Caco-2 (cell line): ENCODE data around the gene PCK1. TPM values are rescaled to one million over a fixed set of nuclear protein-coding genes. Genes with fewer than 3 reads are reported as not detected.

Experiments
- BruUV-seq: library from RNA; stranded (reverse); fragments of 400-500 nt; replicated peaks from 2 replicates; lab custom pipeline; 2021; lab: Mats Ljungman, UMichigan
- CTCF ChIA-PET: fragments of 300-600 bp; sonication (Branson Sonifier 250); formaldehyde crosslinking; loops from one replicate; lab custom pipeline; 2022; ENCODE audit warnings: antibody characterized with exemption; lab: Charles Lee
- POLR2A ChIA-PET: fragments of 300-600 bp; sonication (Branson Sonifier 250); formaldehyde crosslinking; loops from one replicate; lab custom pipeline; 2022; ENCODE audit warnings: antibody characterized with exemption; lab: Charles Lee
- DNase-seq, 2 experiments: peaks; one replicate each; pipeline versions ENCODE4 v3.0.0 to v3.0.0-alpha.2; 2020 to 2022
- H3K27me3 ChIP-seq: replicated peaks from 2 replicates; pipeline ENCODE4 v1.6.0; 2011; ENCODE audit warnings: low read length; ENCODE audit not compliant: control insufficient read depth, insufficient read depth
- H3K36me3 ChIP-seq: 2 replicates; pipeline ENCODE4 v1.5.1; 2011; ENCODE audit warnings: low read length; ENCODE audit not compliant: control insufficient read depth, insufficient read depth
- H3K4me1 ChIP-seq: fragments of 250-450 bp; sonication (Bioruptor Pico); 2 replicates; pipeline ENCODE4 v1.5.1; 2020; ENCODE audit warnings: mild to moderate bottlenecking
- H3K4me3 ChIP-seq: 2 replicates; pipeline ENCODE4 v1.5.1; 2011; ENCODE audit warnings: low read depth, mild to moderate bottlenecking, control low read depth, low read length
- H3K9me3 ChIP-seq: fragments of 250-450 bp; sonication (Bioruptor Pico); 2 replicates; pipeline ENCODE4 v1.5.1; 2020; ENCODE audit warnings: mild to moderate bottlenecking, moderate library complexity
- H3K27ac Mint-ChIP-seq: one replicate; pipeline ENCODE4 v1.8.0; 2022; ENCODE audit warnings: mixed read lengths; ENCODE audit not compliant: unreplicated experiment
- H3K27me3 Mint-ChIP-seq: one replicate; pipeline ENCODE4 v1.8.0; 2022; ENCODE audit warnings: mixed read lengths; ENCODE audit not compliant: insufficient read depth, unreplicated experiment
- H3K36me3 Mint-ChIP-seq: one replicate; pipeline ENCODE4 v1.8.0; 2022; ENCODE audit warnings: mild to moderate bottlenecking, mixed read lengths; ENCODE audit not compliant: insufficient read depth, unreplicated experiment
- H3K4me1 Mint-ChIP-seq: one replicate; pipeline ENCODE4 v1.8.0; 2022; ENCODE audit warnings: low read depth, mixed read lengths; ENCODE audit not compliant: unreplicated experiment
- H3K4me3 Mint-ChIP-seq: one replicate; pipeline ENCODE4 v1.8.0; 2022; ENCODE audit warnings: mild to moderate bottlenecking, moderate library complexity, mixed read lengths; ENCODE audit not compliant: unreplicated experiment
- H3K9me3 Mint-ChIP-seq: one replicate; pipeline ENCODE4 v1.8.0; 2022; ENCODE audit warnings: mixed read lengths; ENCODE audit not compliant: unreplicated experiment
- intact Hi-C: fragments of 100-400 bp; cut with micrococcal nuclease; formaldehyde crosslinking; loops from one replicate; pipeline ENCODE4 v1.10.0; 2022; ENCODE audit not compliant: unreplicated experiment
- total RNA-seq: library from RNA; stranded (reverse); gene quantifications from 2 replicates; pipeline ENCODE4 v1.2.3, GENCODE V29; 2022
- TF ChIP-seq, protein P1 (sequence below), 2 experiments: fragments of 200-600 bp in 1 of 2; IDR thresholded peaks; 1 replicate in 1 of 2; 2 replicates in 1 of 2; pipeline versions ENCODE4 v1.5.1 to v1.8.0; 2011 to 2022; ENCODE audit warnings: antibody characterized with exemption in 1 of 2, control low read depth in 1 of 2, inconsistent platforms in 1 of 2, low read depth in 1 of 2, low read length in 1 of 2, mild to moderate bottlenecking in 1 of 2, moderate library complexity in 1 of 2; ENCODE audit not compliant: insufficient read depth in 1 of 2, severe bottlenecking in 1 of 2, unreplicated experiment in 1 of 2

Gene PCK1
- total RNA-seq, 1 experiment from 2014 or later, result not detected

DNA sequence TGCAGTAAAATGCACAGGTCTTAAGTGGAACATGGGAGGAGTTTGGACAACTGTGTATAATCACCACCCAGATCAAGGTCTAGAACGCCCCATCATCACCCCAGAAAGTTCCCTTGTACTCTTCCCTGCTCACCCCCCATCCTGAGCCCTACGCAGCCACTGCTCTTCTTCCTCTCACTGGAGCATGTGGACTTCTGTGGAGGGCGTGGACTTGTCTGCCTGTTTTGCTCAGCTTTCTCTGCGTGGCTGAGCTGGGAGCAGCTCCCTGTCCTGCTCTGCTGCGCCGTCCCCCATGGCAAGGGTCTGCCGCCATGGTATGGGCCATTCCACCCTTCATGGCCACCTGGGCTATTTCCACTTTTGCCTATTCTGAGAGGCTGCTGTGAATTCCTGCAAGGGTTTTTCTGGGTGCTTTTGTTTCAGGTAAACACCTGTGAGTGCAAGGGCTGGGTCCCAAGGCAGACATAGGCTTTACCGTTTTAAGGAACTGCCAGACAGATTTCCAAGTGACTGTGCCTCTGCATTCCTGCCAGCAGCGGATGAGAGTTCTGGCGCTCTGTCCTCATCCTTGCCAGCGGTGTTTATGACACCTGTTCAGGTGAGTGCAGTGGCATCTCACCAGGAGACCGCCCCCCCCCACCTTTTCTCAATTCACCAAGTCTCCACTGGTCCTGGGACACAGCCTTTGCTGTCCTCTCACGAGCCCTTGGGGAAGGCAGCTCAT, 19.7 kb downstream of the PCK1 start:
- no TSS peak for BruUV-seq
- Mint-ChIP-seq H3K36me3 (no peaks in the 10 kb centered on the region), H3K4me3 (no peak overlapping the region), H3K4me1 (no peaks in the 10 kb centered on the region), H3K27ac (no peak overlapping the region), H3K27me3 (peaks cover 11% of the 10 kb centered on the region), H3K9me3 (no peaks in the 10 kb centered on the region)
- intact Hi-C loops, result loop anchor here (2.0 kb wide), 1 partner anchor 20 kb away; the partner anchor contains the start of gene PCK1
- Histone ChIP-seq H3K4me3 (no peak overlapping the region), H3K4me1 (no peaks in the 10 kb centered on the region), H3K9me3 (no peaks in the 10 kb centered on the region), H3K36me3 (no peaks in the 10 kb centered on the region), H3K27me3 (no peaks in the 10 kb centered on the region; the same call in 1 of the 2 replicates)
- no peak for DNase-seq
- TF ChIP-seq, protein P1, sequence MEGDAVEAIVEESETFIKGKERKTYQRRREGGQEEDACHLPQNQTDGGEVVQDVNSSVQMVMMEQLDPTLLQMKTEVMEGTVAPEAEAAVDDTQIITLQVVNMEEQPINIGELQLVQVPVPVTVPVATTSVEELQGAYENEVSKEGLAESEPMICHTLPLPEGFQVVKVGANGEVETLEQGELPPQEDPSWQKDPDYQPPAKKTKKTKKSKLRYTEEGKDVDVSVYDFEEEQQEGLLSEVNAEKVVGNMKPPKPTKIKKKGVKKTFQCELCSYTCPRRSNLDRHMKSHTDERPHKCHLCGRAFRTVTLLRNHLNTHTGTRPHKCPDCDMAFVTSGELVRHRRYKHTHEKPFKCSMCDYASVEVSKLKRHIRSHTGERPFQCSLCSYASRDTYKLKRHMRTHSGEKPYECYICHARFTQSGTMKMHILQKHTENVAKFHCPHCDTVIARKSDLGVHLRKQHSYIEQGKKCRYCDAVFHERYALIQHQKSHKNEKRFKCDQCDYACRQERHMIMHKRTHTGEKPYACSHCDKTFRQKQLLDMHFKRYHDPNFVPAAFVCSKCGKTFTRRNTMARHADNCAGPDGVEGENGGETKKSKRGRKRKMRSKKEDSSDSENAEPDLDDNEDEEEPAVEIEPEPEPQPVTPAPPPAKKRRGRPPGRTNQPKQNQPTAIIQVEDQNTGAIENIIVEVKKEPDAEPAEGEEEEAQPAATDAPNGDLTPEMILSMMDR (IDR thresholded peaks at IDR 0.05; ENCODE audit: insufficient read depth in 1 of 2, low read depth in 1 of 2, low read length in 1 of 2, severe bottlenecking in 1 of 2, unreplicated experiment in 1 of 2), result no peak
- POLR2A ChIA-PET, result no interaction called here
- CTCF ChIA-PET, result interaction anchor here (0.7 kb wide), 1 partner anchor 292 kb away, joined by 3 read pairs; no protein-coding TSS in a partner anchor

- Mint-ChIP-seq H3K9me3 (no peaks in the 10 kb centered on the region), H3K27me3 (peaks cover 11% of the 10 kb centered on the region), H3K27ac (no peak overlapping the region), H3K4me1 (no peaks in the 10 kb centered on the region), H3K36me3 (no peaks in the 10 kb centered on the region), H3K4me3 (no peak overlapping the region)
- H3K4me1 ChIP-seq, result no peaks in the 10 kb centered on the region
- CTCF ChIA-PET, result interaction anchor here (0.6 to 1.0 kb wide), 2 partner anchors 65 to 1110 kb away, joined by 3 read pairs; no protein-coding TSS in a partner anchor
- no TSS peak for BruUV-seq
- TF ChIP-seq, protein P1 (IDR thresholded peaks at IDR 0.05; ENCODE audit: insufficient read depth in 1 of 2, low read depth in 1 of 2, low read length in 1 of 2, severe bottlenecking in 1 of 2, unreplicated experiment in 1 of 2), result no peak
- POLR2A ChIA-PET, result no interaction called here
- no peaks in the 10 kb centered on the region for H3K9me3 ChIP-seq
- intact Hi-C loops, result loop anchor here (2.0 kb wide), 1 partner anchor 21 kb away; the partner anchor contains the start of gene PCK1
- H3K4me3 ChIP-seq, result no peak overlapping the region
- H3K27me3 ChIP-seq, result no peaks in the 10 kb centered on the region; the same call in 1 of the 2 replicates
- DNase-seq, result no peak
- no peaks in the 10 kb centered on the region for H3K36me3 ChIP-seq
Observed at GRCh38 chr20:57581202-57582028, 20.5 kb downstream of the PCK1 start.

- H3K9me3 Mint-ChIP-seq, result no peaks in the 10 kb centered on the region
- H3K4me1 Mint-ChIP-seq, result no peaks in the 10 kb centered on the region
- Histone ChIP-seq H3K36me3 (no peaks in the 10 kb centered on the region), H3K4me1 (no peaks in the 10 kb centered on the region), H3K27me3 (no peaks in the 10 kb centered on the region; the same call in 1 of the 2 replicates), H3K4me3 (no peak overlapping the region), H3K9me3 (no peaks in the 10 kb centered on the region)
- H3K36me3 Mint-ChIP-seq, result no peaks in the 10 kb centered on the region
- TF ChIP-seq, protein P1 (IDR thresholded peaks at IDR 0.05; ENCODE audit: insufficient read depth in 1 of 2, low read depth in 1 of 2, low read length in 1 of 2, severe bottlenecking in 1 of 2, unreplicated experiment in 1 of 2), result no peak
- BruUV-seq, result no TSS peak
- H3K27me3 Mint-ChIP-seq, result peaks cover 11% of the 10 kb centered on the region
- ChIA-PET POLR2A (no interaction called here), CTCF (interaction anchor here (0.6 to 2.9 kb wide), 4 partner anchors 13 to 1110 kb away, joined by 3 to 17 read pairs (median 3); no protein-coding TSS in a partner anchor)
- intact Hi-C loops, result no loop called here
- no peak overlapping the region for H3K27ac Mint-ChIP-seq
- no peak overlapping the region for H3K4me3 Mint-ChIP-seq
- DNase-seq, result no peak
Observed at GRCh38 chr20:57582029-57582378, 21.1 kb downstream of the PCK1 start.
